CD8-positive, alpha-beta memory T cell (primary cell): Measurements from ENCODE around the gene GPANK1. TPM values are rescaled to one million over a fixed set of nuclear protein-coding genes. Genes with fewer than 3 reads are reported as not detected.

Experiments used
- CTCF ChIA-PET: fragments of 350-600 bp; sonication (Branson Sonifier 250); formaldehyde crosslinking; loops from one replicate; lab custom pipeline; 2021; ENCODE audit warnings: antibody characterized with exemption; lab: Charles Lee
- POLR2A ChIA-PET: fragments of 350-600 bp; sonication (Branson Sonifier 250); formaldehyde crosslinking; loops from one replicate; lab custom pipeline; 2021; ENCODE audit warnings: antibody characterized with exemption; lab: Charles Lee
- DNase-seq, 5 donors: peaks; one replicate each; pipeline versions ENCODE4 v3.0.0 to v3.0.0-alpha.2; 2020 to 2022; ENCODE audit warnings: mixed read lengths in 1 of 5
- H3K27ac ChIP-seq: one replicate; pipeline ENCODE4 v1.7.0; 2013; ENCODE audit warnings: low read depth, mild to moderate bottlenecking, low read length, moderate library complexity
- H3K27me3 ChIP-seq: 2 replicates; pipeline ENCODE4 v1.7.0; 2013; ENCODE audit warnings: low read length, mild to moderate bottlenecking; ENCODE audit not compliant: insufficient read depth, poor library complexity, severe bottlenecking
- H3K36me3 ChIP-seq: 2 replicates; pipeline ENCODE4 v1.7.0; 2013; ENCODE audit warnings: mild to moderate bottlenecking, low read length, moderate library complexity; ENCODE audit not compliant: insufficient read depth
- H3K4me1 ChIP-seq: 2 replicates; pipeline ENCODE4 v1.7.0; 2013; ENCODE audit warnings: mild to moderate bottlenecking, low read length, moderate library complexity; ENCODE audit not compliant: insufficient read depth
- H3K4me3 ChIP-seq: 2 replicates; pipeline ENCODE4 v1.7.0; 2013; ENCODE audit warnings: mild to moderate bottlenecking, low read length
- H3K9me3 ChIP-seq: 2 replicates; pipeline ENCODE4 v1.7.0; 2013; ENCODE audit warnings: mild to moderate bottlenecking, low read length
- H3K27ac Mint-ChIP-seq, 8 donors: one replicate each; pipeline ENCODE4 v1.8.0; 2020 to 2021; ENCODE audit warnings: mixed read lengths in 8 of 8, mild to moderate bottlenecking in 6 of 8, inconsistent platforms in 3 of 8, moderate library complexity in 3 of 8
- H3K27me3 Mint-ChIP-seq, 2 donors: one replicate each; pipeline ENCODE4 v1.8.0; 2020 to 2021; ENCODE audit warnings: mixed read lengths in 2 of 2, mild to moderate bottlenecking in 1 of 2, moderate library complexity in 1 of 2
- H3K36me3 Mint-ChIP-seq, 3 donors: one replicate each; pipeline ENCODE4 v1.8.0; 2020 to 2021; ENCODE audit warnings: mixed read lengths in 3 of 3, inconsistent platforms in 1 of 3, mild to moderate bottlenecking in 1 of 3
- H3K4me1 Mint-ChIP-seq, 3 donors: one replicate each; pipeline ENCODE4 v1.8.0; 2020 to 2021; ENCODE audit warnings: mixed read lengths in 3 of 3, inconsistent platforms in 1 of 3, mild to moderate bottlenecking in 1 of 3
- H3K4me3 Mint-ChIP-seq, 7 donors: one replicate each; pipeline ENCODE4 v1.8.0; 2020 to 2021; ENCODE audit warnings: mixed read lengths in 7 of 7, mild to moderate bottlenecking in 6 of 7, moderate library complexity in 4 of 7, inconsistent platforms in 2 of 7
- H3K9me3 Mint-ChIP-seq, 5 donors: one replicate each; pipeline ENCODE4 v1.8.0; 2020 to 2022; ENCODE audit warnings: mixed read lengths in 5 of 5, mild to moderate bottlenecking in 3 of 5, moderate library complexity in 2 of 5, inconsistent platforms in 1 of 5
- polyA plus RNA-seq: library from polyadenylated mRNA; unstranded; fragments of 300-500 nt; fragmentation: Illumina TruSeq; gene quantifications from one replicate; pipeline ENCODE4 v1.2.3, GENCODE V29; 2021
- total RNA-seq, 2 experiments: library from RNA; stranded (reverse); gene quantifications; one replicate each; pipeline ENCODE4 v1.2.3, GENCODE V29; 2021

Gene GPANK1
- total and polyA plus RNA-seq, 3 experiments from 2014 or later, result 19.6 to 46.4 (median 46.2) TPM

- Histone ChIP-seq H3K27me3 (no peaks in the 10 kb centered on the region), H3K9me3 (no peaks in the 10 kb centered on the region), H3K4me1 (peaks cover 2% of the 10 kb centered on the region), H3K4me3 (no peak overlapping the region), H3K27ac (no peak overlapping the region), H3K36me3 (peaks cover 79% of the 10 kb centered on the region)
- Mint-ChIP-seq H3K36me3 (peaks cover 9 to 91% (median 40%) of the 10 kb centered on the region in 3 donors), H3K27ac (peak overlapping the region in 2 of 8 donors; percentile 3 to 40), H3K4me1 (peaks cover 9 to 21% (median 9%) of the 10 kb centered on the region in 3 donors), H3K27me3 (no peaks in the 10 kb centered on the region), H3K4me3 (no peak overlapping the region), H3K9me3 (no peaks in the 10 kb centered on the region)
- POLR2A ChIA-PET, result no interaction called here
- DNase-seq, result no peak
- CTCF ChIA-PET, result no interaction called here
Measured at GRCh38 chr6:31626952-31627351, 37.8 kb downstream of the GPANK1 start.

GRCh38 chr6:31624070-31624469 is 40.7 kb downstream of the GPANK1 start:
- Histone ChIP-seq H3K36me3 (peaks cover 57% of the 10 kb centered on the region), H3K4me3 (no peak overlapping the region), H3K27me3 (no peaks in the 10 kb centered on the region), H3K4me1 (peaks cover 17% of the 10 kb centered on the region), H3K27ac (no peak overlapping the region), H3K9me3 (no peaks in the 10 kb centered on the region)
- Mint-ChIP-seq H3K9me3 (no peaks in the 10 kb centered on the region), H3K27ac (peak overlapping the region in 3 of 8 donors; percentile 9 to 54 (median 26)), H3K36me3 (peaks cover 4 to 69% (median 33%) of the 10 kb centered on the region in 3 donors), H3K4me3 (no peak overlapping the region), H3K4me1 (peaks cover 22 to 42% (median 23%) of the 10 kb centered on the region in 3 donors), H3K27me3 (no peaks in the 10 kb centered on the region)
- POLR2A ChIA-PET, result no interaction called here
- CTCF ChIA-PET, result no interaction called here
- no peak for DNase-seq

- H3K4me3 ChIP-seq, result no peak overlapping the region
- Mint-ChIP-seq H3K9me3 (no peaks in the 10 kb centered on the region), H3K4me1 (peaks cover 22 to 41% (median 26%) of the 10 kb centered on the region in 3 donors), H3K36me3 (peaks cover 4 to 57% (median 26%) of the 10 kb centered on the region in 3 donors), H3K4me3 (peak overlapping the region in 4 of 7 donors; percentile 33 to 91 (median 75)), H3K27me3 (no peaks in the 10 kb centered on the region), H3K27ac (peak overlapping the region in 7 of 8 donors; percentile 39 to 99 (median 95))
- H3K27me3 ChIP-seq, result no peaks in the 10 kb centered on the region
- DNase-seq, result no peak
- CTCF ChIA-PET, result interaction anchor here (0.9 to 2.4 kb wide), 5 partner anchors 11 to 72 kb away, joined by 3 to 15 read pairs (median 4); partner anchors contain the start of gene BAG6
- H3K4me1 ChIP-seq, result peaks cover 17% of the 10 kb centered on the region
- no peak overlapping the region for H3K27ac ChIP-seq
- H3K36me3 ChIP-seq, result peaks cover 44% of the 10 kb centered on the region
- H3K9me3 ChIP-seq, result no peaks in the 10 kb centered on the region
- POLR2A ChIA-PET, result interaction anchor here (0.6 to 0.8 kb wide), 3 partner anchors 17 to 38 kb away, joined by 3 to 9 read pairs (median 3); partner anchors contain the start of gene C6orf47
Measured at GRCh38 chr6:31622684-31623091, 42.1 kb downstream of the GPANK1 start.

GRCh38 chr6:31621991-31622390 is 42.8 kb downstream of the GPANK1 start:
- Mint-ChIP-seq H3K4me3 (peak overlapping the region; percentile 90 to 95 (median 91)), H3K27ac (peak overlapping the region; percentile 90 to 99 (median 96)), H3K36me3 (peaks cover 0 to 50% (median 22%) of the 10 kb centered on the region in 3 donors), H3K9me3 (no peaks in the 10 kb centered on the region), H3K4me1 (peaks cover 23 to 36% (median 27%) of the 10 kb centered on the region in 3 donors), H3K27me3 (no peaks in the 10 kb centered on the region)
- Histone ChIP-seq H3K4me3 (no peak overlapping the region), H3K36me3 (peaks cover 37% of the 10 kb centered on the region), H3K27me3 (no peaks in the 10 kb centered on the region), H3K9me3 (no peaks in the 10 kb centered on the region), H3K4me1 (peaks cover 17% of the 10 kb centered on the region), H3K27ac (peak overlapping the region; percentile 99)
- ChIA-PET CTCF (interaction anchor here (1.4 to 2.4 kb wide), 4 partner anchors 12 to 71 kb away, joined by 4 to 15 read pairs (median 6); partner anchors contain the start of gene BAG6), POLR2A (interaction anchor here (0.6 to 1.5 kb wide), 5 partner anchors 25 to 115 kb away, joined by 3 to 9 read pairs (median 5); partner anchors contain the start of gene BAG6)
- DNase-seq, result no peak

GRCh38 chr6:31621320-31621939 is 43.4 kb downstream of the GPANK1 start:
- peaks cover 23% of the 10 kb centered on the region for H3K4me1 ChIP-seq
- DNase-seq, result no peak
- Mint-ChIP-seq H3K9me3 (no peaks in the 10 kb centered on the region), H3K27ac (peak overlapping the region; percentile 90 to 99 (median 96)), H3K27me3 (no peaks in the 10 kb centered on the region), H3K36me3 (peaks cover 0 to 46% (median 20%) of the 10 kb centered on the region in 3 donors), H3K4me1 (peaks cover 27 to 42% (median 32%) of the 10 kb centered on the region in 3 donors), H3K4me3 (peak overlapping the region; percentile 90 to 95 (median 91))
- peak overlapping the region; percentile 99 for H3K27ac ChIP-seq
- ChIA-PET POLR2A (interaction anchor here (0.6 to 1.5 kb wide), 5 partner anchors 24 to 115 kb away, joined by 3 to 9 read pairs (median 5); partner anchors contain the start of gene BAG6), CTCF (interaction anchor here (1.1 to 2.4 kb wide), 5 partner anchors 12 to 80 kb away, joined by 3 to 15 read pairs (median 4); partner anchors contain the start of gene BAG6)
- H3K36me3 ChIP-seq, result peaks cover 31% of the 10 kb centered on the region
- peak overlapping the region; percentile 85 for H3K4me3 ChIP-seq
- no peaks in the 10 kb centered on the region for H3K27me3 ChIP-seq
- no peaks in the 10 kb centered on the region for H3K9me3 ChIP-seq

GRCh38 chr6:31620586-31621319 is 44.0 kb downstream of the GPANK1 start, which contains the start of gene PRRC2A:
PRRC2A (plus strand) TSS chr6:31620715; CDS start chr6:31622790, 2,075 bp downstream.
- H3K27me3 Mint-ChIP-seq, result peaks cover 0 to 1% of the 10 kb centered on the region in 2 donors
- Histone ChIP-seq H3K36me3 (peaks cover 26% of the 10 kb centered on the region), H3K27me3 (no peaks in the 10 kb centered on the region), H3K9me3 (no peaks in the 10 kb centered on the region), H3K27ac (peak within 1 kb of the TSS; percentile 99), H3K4me1 (peaks cover 30% of the 10 kb centered on the region), H3K4me3 (peak within 1 kb of the TSS; percentile 92)
- POLR2A ChIA-PET, result interaction anchor here (0.7 to 1.5 kb wide), 8 partner anchors 24 to 1833 kb away, joined by 3 to 10 read pairs (median 4); partner anchors contain the start of genes BAG6 and GPANK1
- no peaks in the 10 kb centered on the region for H3K9me3 Mint-ChIP-seq
- peaks cover 0 to 39% (median 16%) of the 10 kb centered on the region in 3 donors for H3K36me3 Mint-ChIP-seq
- H3K27ac Mint-ChIP-seq, result peak within 1 kb of the TSS; percentile 94 to 100 (median 98)
- CTCF ChIA-PET, result interaction anchor here (0.7 to 2.4 kb wide), 7 partner anchors 23 to 202 kb away, joined by 3 to 15 read pairs (median 3); partner anchors contain the start of genes DDX39B and LST1
- H3K4me3 Mint-ChIP-seq, result peak within 1 kb of the TSS; percentile 90 to 95 (median 91)
- peak in 2 of 5 donors; percentile 81 to 93 for DNase-seq
- peaks cover 32 to 49% (median 39%) of the 10 kb centered on the region in 3 donors for H3K4me1 Mint-ChIP-seq
